Measurements from ENCODE around the gene PAK6.

PAK6 gene

GRCh38 chr15:40251486-40252140 is 12.8 kb downstream of the PAK6 start:
- no peak for TF ChIP-seq CTCF (conservative IDR thresholded peaks at IDR 0.05; ENCODE audit: low read length)
- H3K4me3 ChIP-seq (ENCODE audit: low read length): no peak overlapping the region
- no peak for DNase-seq (ENCODE audit: low read depth)

GRCh38 chr15:40252141-40252437 is 13.2 kb downstream of the PAK6 start:
- no peak for TF ChIP-seq CTCF (conservative IDR thresholded peaks at IDR 0.05; ENCODE audit: low read length)
- H3K4me3 ChIP-seq (ENCODE audit: low read length): no peak overlapping the region
- no peak for DNase-seq (ENCODE audit: low read depth)

GRCh38 chr15:40252438-40253166 is 13.7 kb downstream of the PAK6 start:
- TF ChIP-seq CTCF (conservative IDR thresholded peaks at IDR 0.05; ENCODE audit: low read length): no peak
- H3K4me3 ChIP-seq (ENCODE audit: low read length): peak overlapping the region; percentile 49
- DNase-seq (ENCODE audit: low read depth): no peak

GRCh38 chr15:40253167-40253790 is 14.4 kb downstream of the PAK6 start:
- no peak for DNase-seq (ENCODE audit: low read depth)
- peak overlapping the region; percentile 49 for H3K4me3 ChIP-seq (ENCODE audit: low read length)
- TF ChIP-seq CTCF (conservative IDR thresholded peaks at IDR 0.05; ENCODE audit: low read length): no peak

- TF ChIP-seq CTCF (conservative IDR thresholded peaks at IDR 0.05; ENCODE audit: low read length): no peak
- DNase-seq (ENCODE audit: low read depth): no peak
- no peak overlapping the region for H3K4me3 ChIP-seq (ENCODE audit: low read length)
These were observed 15.6 kb downstream of the PAK6 start for GRCh38 chr15:40254452-40254851.

- H3K4me3 ChIP-seq (ENCODE audit: low read length): no peak overlapping the region
- no peak for TF ChIP-seq CTCF (conservative IDR thresholded peaks at IDR 0.05; ENCODE audit: low read length)
- DNase-seq (ENCODE audit: low read depth): no peak
These were observed 16.2 kb downstream of the PAK6 start for GRCh38 chr15:40255033-40255432.
